WTC11 (cell line): ENCODE results near the gene RGL3. TPM values are rescaled to one million over a fixed set of nuclear protein-coding genes. Genes with fewer than 3 reads are reported as not detected.

ENCODE experiments used
- ATAC-seq: fragments of 200-7000 bp; cut with Tn5 transposase; 2 replicates; pipeline ENCODE4 v1.10.0; 2021; ENCODE audit warnings: mild to moderate bottlenecking, moderate library complexity
- CTCF ChIA-PET: fragments of 300-600 bp; sonication (Branson Sonifier 250); formaldehyde crosslinking; loops from one replicate; lab custom pipeline; 2021; ENCODE audit warnings: antibody characterized with exemption; lab: Charles Lee
- POLR2A ChIA-PET: fragments of 350-600 bp; sonication (Branson Sonifier 250); formaldehyde crosslinking; loops from one replicate; lab custom pipeline; 2021; ENCODE audit warnings: antibody characterized with exemption; lab: Charles Lee
- DNase-seq: peaks from one replicate; pipeline ENCODE4 v3.0.0; 2021; ENCODE audit warnings: low spot score
- H3K27ac Mint-ChIP-seq: 2 replicates; pipeline ENCODE4 v1.8.0; 2021; ENCODE audit warnings: mixed read lengths
- H3K27me3 Mint-ChIP-seq: 2 replicates; pipeline ENCODE4 v1.8.0; 2021; ENCODE audit warnings: low read depth, mild to moderate bottlenecking, moderate library complexity, mixed read lengths
- H3K36me3 Mint-ChIP-seq: 2 replicates; pipeline ENCODE4 v1.8.0; 2021; ENCODE audit warnings: mixed read lengths
- H3K4me1 Mint-ChIP-seq: 2 replicates; pipeline ENCODE4 v1.8.0; 2022; ENCODE audit warnings: mixed read lengths
- H3K4me3 Mint-ChIP-seq: 2 replicates; pipeline ENCODE4 v1.8.0; 2021; ENCODE audit warnings: mild to moderate bottlenecking, moderate library complexity, mixed read lengths
- H3K9me3 Mint-ChIP-seq: 2 replicates; pipeline ENCODE4 v1.8.0; 2021; ENCODE audit warnings: mixed read lengths
- CTCF ChIP-seq: fragments of 200-600 bp; IDR thresholded peaks from 2 replicates; pipeline ENCODE4 v1.8.0; 2022; ENCODE audit warnings: antibody characterized with exemption
- E2F1 ChIP-seq: sonication (generic); formaldehyde crosslinking; IDR thresholded peaks from 2 replicates; pipeline ENCODE4 v1.8.0; 2022; ENCODE audit warnings: mild to moderate bottlenecking, missing genetic modification reagents
- FOXK1 ChIP-seq: sonication (generic); formaldehyde crosslinking; IDR thresholded peaks from 2 replicates; pipeline ENCODE4 v1.8.0; 2022; ENCODE audit warnings: mild to moderate bottlenecking, moderate library complexity, missing genetic modification reagents
- FOXP1 ChIP-seq: sonication (generic); formaldehyde crosslinking; IDR thresholded peaks from 2 replicates; pipeline ENCODE4 v1.8.0; 2022; ENCODE audit warnings: missing genetic modification reagents, mild to moderate bottlenecking, moderate library complexity, borderline replicate concordance
- GABPB1 ChIP-seq: sonication (generic); formaldehyde crosslinking; IDR thresholded peaks from 2 replicates; pipeline ENCODE4 v1.8.1; 2023; ENCODE audit warnings: mild to moderate bottlenecking, missing genetic modification reagents
- HMGXB4 ChIP-seq: sonication (generic); formaldehyde crosslinking; IDR thresholded peaks from 2 replicates; pipeline ENCODE4 v1.8.1; 2023; ENCODE audit warnings: mild to moderate bottlenecking, moderate library complexity, missing genetic modification reagents
- JAZF1 ChIP-seq: fragments of 250-450 bp; sonication (Bioruptor Pico); IDR thresholded peaks from 2 replicates; pipeline ENCODE4 v1.9.0; 2021; ENCODE audit warnings: moderate library complexity, mild to moderate bottlenecking, inconsistent platforms
- KAT7 ChIP-seq: sonication (generic); formaldehyde crosslinking; IDR thresholded peaks from 2 replicates; pipeline ENCODE4 v1.8.1; 2023; ENCODE audit warnings: missing genetic modification reagents, mild to moderate bottlenecking, borderline replicate concordance
- PRRX2 ChIP-seq: fragments of 250-450 bp; sonication (Bioruptor Pico); IDR thresholded peaks from 2 replicates; pipeline ENCODE4 v1.8.0; 2021; ENCODE audit warnings: mild to moderate bottlenecking
- RELA ChIP-seq: sonication (generic); formaldehyde crosslinking; IDR thresholded peaks from 2 replicates; pipeline ENCODE4 v1.8.1; 2022; ENCODE audit warnings: missing genetic modification reagents, mild to moderate bottlenecking, borderline replicate concordance
- ZNF232 ChIP-seq: sonication (generic); formaldehyde crosslinking; IDR thresholded peaks from 2 replicates; pipeline ENCODE4 v1.8.0; 2022; ENCODE audit warnings: mild to moderate bottlenecking, missing genetic modification reagents
- ZNF281 ChIP-seq: sonication (generic); formaldehyde crosslinking; IDR thresholded peaks from 2 replicates; pipeline ENCODE4 v1.8.0; 2023; ENCODE audit warnings: mild to moderate bottlenecking, missing genetic modification reagents
- total RNA-seq: library from RNA; stranded (reverse); gene quantifications from 3 replicates; pipeline ENCODE4 v1.2.3, GENCODE V29; 2021
- TF ChIP-seq, protein P1 (sequence below): sonication (generic); formaldehyde crosslinking; IDR thresholded peaks from 2 replicates; pipeline ENCODE4 v1.8.1; 2023; ENCODE audit warnings: mild to moderate bottlenecking, missing genetic modification reagents, moderate library complexity
- TF ChIP-seq, protein P2 (sequence below): sonication (generic); formaldehyde crosslinking; IDR thresholded peaks from 2 replicates; pipeline ENCODE4 v1.8.0; 2022; ENCODE audit warnings: missing genetic modification reagents
- TF ChIP-seq, protein P3 (sequence below): sonication (generic); formaldehyde crosslinking; IDR thresholded peaks from 2 replicates; pipeline ENCODE4 v1.8.1; 2022; ENCODE audit warnings: mild to moderate bottlenecking, moderate library complexity, missing genetic modification reagents

RGL3 gene
- total RNA-seq, 1 experiment from 2014 or later: 69.0 TPM

DNA sequence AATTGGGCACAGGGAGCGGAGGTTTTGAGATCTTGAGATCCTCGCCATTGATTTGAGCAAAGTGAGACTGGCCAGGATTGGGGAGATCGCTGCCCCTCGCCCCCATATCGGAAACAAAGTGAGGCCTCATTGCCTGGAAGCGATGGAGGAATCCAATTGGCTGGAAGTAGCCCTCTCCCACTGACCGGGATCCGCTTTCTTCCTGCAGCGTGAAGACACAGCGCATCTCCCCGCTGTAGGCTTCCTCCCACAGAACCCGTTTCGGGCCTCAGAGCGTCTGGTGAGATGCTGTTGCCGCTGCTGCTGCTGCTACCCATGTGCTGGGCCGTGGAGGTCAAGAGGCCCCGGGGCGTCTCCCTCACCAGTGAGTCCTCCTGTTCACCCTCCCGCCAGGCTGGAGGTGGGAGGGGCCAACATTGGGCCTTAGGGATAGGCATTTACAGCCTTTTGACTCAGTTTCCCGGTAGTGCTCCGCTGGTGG lies 16.8 kb upstream of the RGL3 start:
- ATAC-seq: no peak

DNA sequence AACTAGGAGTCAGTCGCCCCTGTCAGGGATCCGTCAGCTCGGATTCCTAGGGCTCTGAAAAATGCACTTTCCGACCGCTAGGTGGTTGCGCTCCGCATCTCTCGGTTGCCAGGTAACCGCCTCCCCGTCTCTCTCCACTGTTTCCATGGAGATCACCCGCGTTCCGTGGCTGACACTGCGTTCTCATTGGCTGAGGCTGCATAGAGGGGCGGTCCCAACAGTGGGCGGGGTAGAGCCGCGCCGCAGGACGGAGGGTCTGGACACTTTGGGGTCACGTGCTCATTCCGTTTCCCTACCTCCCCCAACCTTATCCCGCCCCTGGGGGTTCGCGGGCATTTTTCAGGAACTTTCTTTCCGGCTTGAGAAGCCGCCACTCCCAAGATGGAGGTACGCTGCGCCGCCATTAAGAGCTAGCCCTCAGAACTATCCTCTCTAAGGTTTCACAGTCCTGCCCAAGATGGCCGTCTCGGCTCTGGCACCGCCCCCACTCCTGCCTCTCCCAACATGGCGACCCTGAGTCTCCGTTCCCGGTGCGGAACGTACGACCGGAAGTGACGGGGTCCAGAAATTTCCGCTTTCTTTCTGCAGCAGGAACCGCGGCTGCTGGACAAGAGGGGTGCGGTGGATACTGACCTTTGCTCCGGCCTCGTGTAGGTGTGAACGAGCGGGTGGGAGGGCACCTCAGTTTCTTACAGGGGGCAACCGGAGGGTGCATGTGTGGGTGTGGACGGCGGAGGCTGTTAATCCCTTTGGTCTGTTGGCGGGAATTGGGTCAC lies 16.1 kb upstream of the RGL3 start, which contains the start of the genes ODAD3 and PRKCSH:
Gene ODAD3, minus strand, starts transcription at position 65 of the 776 bp plus-strand sequence. CDS start 105 bp downstream, outside the sequence.
Gene PRKCSH, plus strand, starts transcription at position 579 of the 776 bp plus-strand sequence. CDS start 483 bp downstream, outside the sequence.
- H3K4me3 Mint-ChIP-seq: peak within 1 kb of the TSS; percentile 96
- H3K36me3 Mint-ChIP-seq: peaks cover 29% of the 10 kb centered on the region
- DNase-seq: peak; percentile 99
- TF ChIP-seq CTCF (peak; percentile 95), PRRX2 (CRISPR knock-in tag) (no peak), HMGXB4 (CRISPR knock-in tag) (0 out of 2 replicates have a peak, but pooled peaks have one; percentile 23), FOXK1 (CRISPR knock-in tag) (peak; percentile 75), GABPB1 (CRISPR knock-in tag) (peak; percentile 80), JAZF1 (CRISPR knock-in tag) (no peak), KAT7 (CRISPR knock-in tag) (no peak), ZNF281 (CRISPR knock-in tag) (peak; percentile 64), ZNF232 (CRISPR knock-in tag) (peak; percentile 82; the same call in 1 of the 2 replicates), RELA (CRISPR knock-in tag) (no peak), E2F1 (CRISPR knock-in tag) (peak; percentile 71; the same call in 1 of the 2 replicates)
- TF ChIP-seq, protein P1, sequence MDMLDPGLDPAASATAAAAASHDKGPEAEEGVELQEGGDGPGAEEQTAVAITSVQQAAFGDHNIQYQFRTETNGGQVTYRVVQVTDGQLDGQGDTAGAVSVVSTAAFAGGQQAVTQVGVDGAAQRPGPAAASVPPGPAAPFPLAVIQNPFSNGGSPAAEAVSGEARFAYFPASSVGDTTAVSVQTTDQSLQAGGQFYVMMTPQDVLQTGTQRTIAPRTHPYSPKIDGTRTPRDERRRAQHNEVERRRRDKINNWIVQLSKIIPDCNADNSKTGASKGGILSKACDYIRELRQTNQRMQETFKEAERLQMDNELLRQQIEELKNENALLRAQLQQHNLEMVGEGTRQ (CRISPR knock-in tag): peak; percentile 97

More for the DNA sequence above, 16.8 kb upstream of the RGL3 start:
- no peaks in the 10 kb centered on the region for H3K9me3 Mint-ChIP-seq
- ChIA-PET POLR2A (interaction anchor here (1.0 to 1.4 kb wide), 6 partner anchors 9 to 62 kb away, joined by 3 to 14 read pairs (median 6); partner anchors contain the start of genes EPOR, RGL3 and SWSAP1), CTCF (interaction anchor here (0.6 to 4.9 kb wide), 29 partner anchors 8 to 624 kb away, joined by 3 to 111 read pairs (median 5); partner anchors contain the start of genes CCDC159, EPOR, RAB3D and RGL3)
- DNase-seq: no peak
- no peaks in the 10 kb centered on the region for H3K27me3 Mint-ChIP-seq
- peak overlapping the region; percentile 97 for H3K27ac Mint-ChIP-seq
- TF ChIP-seq, protein P2, sequence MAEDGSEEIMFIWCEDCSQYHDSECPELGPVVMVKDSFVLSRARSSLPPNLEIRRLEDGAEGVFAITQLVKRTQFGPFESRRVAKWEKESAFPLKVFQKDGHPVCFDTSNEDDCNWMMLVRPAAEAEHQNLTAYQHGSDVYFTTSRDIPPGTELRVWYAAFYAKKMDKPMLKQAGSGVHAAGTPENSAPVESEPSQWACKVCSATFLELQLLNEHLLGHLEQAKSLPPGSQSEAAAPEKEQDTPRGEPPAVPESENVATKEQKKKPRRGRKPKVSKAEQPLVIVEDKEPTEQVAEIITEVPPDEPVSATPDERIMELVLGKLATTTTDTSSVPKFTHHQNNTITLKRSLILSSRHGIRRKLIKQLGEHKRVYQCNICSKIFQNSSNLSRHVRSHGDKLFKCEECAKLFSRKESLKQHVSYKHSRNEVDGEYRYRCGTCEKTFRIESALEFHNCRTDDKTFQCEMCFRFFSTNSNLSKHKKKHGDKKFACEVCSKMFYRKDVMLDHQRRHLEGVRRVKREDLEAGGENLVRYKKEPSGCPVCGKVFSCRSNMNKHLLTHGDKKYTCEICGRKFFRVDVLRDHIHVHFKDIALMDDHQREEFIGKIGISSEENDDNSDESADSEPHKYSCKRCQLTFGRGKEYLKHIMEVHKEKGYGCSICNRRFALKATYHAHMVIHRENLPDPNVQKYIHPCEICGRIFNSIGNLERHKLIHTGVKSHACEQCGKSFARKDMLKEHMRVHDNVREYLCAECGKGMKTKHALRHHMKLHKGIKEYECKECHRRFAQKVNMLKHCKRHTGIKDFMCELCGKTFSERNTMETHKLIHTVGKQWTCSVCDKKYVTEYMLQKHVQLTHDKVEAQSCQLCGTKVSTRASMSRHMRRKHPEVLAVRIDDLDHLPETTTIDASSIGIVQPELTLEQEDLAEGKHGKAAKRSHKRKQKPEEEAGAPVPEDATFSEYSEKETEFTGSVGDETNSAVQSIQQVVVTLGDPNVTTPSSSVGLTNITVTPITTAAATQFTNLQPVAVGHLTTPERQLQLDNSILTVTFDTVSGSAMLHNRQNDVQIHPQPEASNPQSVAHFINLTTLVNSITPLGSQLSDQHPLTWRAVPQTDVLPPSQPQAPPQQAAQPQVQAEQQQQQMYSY (CRISPR knock-in tag): no peak
- 0 out of 2 replicates have a peak, but pooled peaks have one; percentile 7 for TF ChIP-seq FOXP1
- TF ChIP-seq RELA (CRISPR knock-in tag): 0 out of 2 replicates have a peak, but pooled peaks have one; percentile 42
- TF ChIP-seq, protein P3, sequence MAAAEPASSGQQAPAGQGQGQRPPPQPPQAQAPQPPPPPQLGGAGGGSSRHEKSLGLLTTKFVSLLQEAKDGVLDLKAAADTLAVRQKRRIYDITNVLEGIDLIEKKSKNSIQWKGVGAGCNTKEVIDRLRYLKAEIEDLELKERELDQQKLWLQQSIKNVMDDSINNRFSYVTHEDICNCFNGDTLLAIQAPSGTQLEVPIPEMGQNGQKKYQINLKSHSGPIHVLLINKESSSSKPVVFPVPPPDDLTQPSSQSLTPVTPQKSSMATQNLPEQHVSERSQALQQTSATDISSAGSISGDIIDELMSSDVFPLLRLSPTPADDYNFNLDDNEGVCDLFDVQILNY (CRISPR knock-in tag): 0 out of 2 replicates have a peak, but pooled peaks have one; percentile 15
- peaks cover 35% of the 10 kb centered on the region for H3K36me3 Mint-ChIP-seq
- H3K4me3 Mint-ChIP-seq: peak overlapping the region; percentile 96
- peaks cover 11% of the 10 kb centered on the region for H3K4me1 Mint-ChIP-seq

More for the DNA sequence above, 16.1 kb upstream of the RGL3 start, which contains the start of the genes ODAD3 and PRKCSH:
- Mint-ChIP-seq H3K27ac (peak within 1 kb of the TSS; percentile 97), H3K9me3 (no peaks in the 10 kb centered on the region), H3K4me1 (peaks cover 11% of the 10 kb centered on the region), H3K27me3 (no peaks in the 10 kb centered on the region)
- peak; percentile 91 for ATAC-seq
- ChIA-PET CTCF (interaction anchor here (0.6 to 4.9 kb wide), 33 partner anchors 8 to 624 kb away, joined by 3 to 111 read pairs (median 4); partner anchors contain the start of genes CCDC159, EPOR, RAB3D and RGL3), POLR2A (interaction anchor here (1.0 to 1.4 kb wide), 7 partner anchors 9 to 61 kb away, joined by 3 to 14 read pairs (median 6); partner anchors contain the start of genes EPOR, RGL3 and SWSAP1)
